Right renal cortex interstitium (tissue), 3 donors: Measurements from ENCODE around the gene RABGGTA. TPM values are rescaled to one million over a fixed set of nuclear protein-coding genes. Genes with fewer than 3 reads are reported as not detected.

Experiments
- DNase-seq, 3 donors: peaks; one replicate each; pipeline ENCODE4 v3.0.0-alpha.2; 2013; ENCODE audit warnings: low read depth in 3 of 3, low spot score in 2 of 3
- polyA plus RNA-seq, 3 donors: library from polyadenylated mRNA; unstranded; fragments of 120-200 nt; gene quantifications; one replicate each; pipeline ENCODE4 v1.2.1, GENCODE V29; 2013; ENCODE audit not compliant: insufficient read length in 3 of 3

The RABGGTA gene
- polyA plus RNA-seq, 3 donors: 18.2 to 19.0 (median 18.5) TPM

- DNase-seq: no peak
These were observed 9.4 kb downstream of the RABGGTA start for GRCh38 chr14:24261969-24262327.

GRCh38 chr14:24261256-24261968 lies 10.0 kb downstream of the RABGGTA start:
- no peak for DNase-seq

GRCh38 chr14:24260780-24261157 lies 10.6 kb downstream of the RABGGTA start:
- DNase-seq: no peak

- DNase-seq: no peak
These were observed 11.2 kb downstream of the RABGGTA start for GRCh38 chr14:24260026-24260779.

- no peak for DNase-seq
These were observed 11.9 kb downstream of the RABGGTA start for GRCh38 chr14:24259282-24260025.

GRCh38 chr14:24258548-24259265 lies 12.7 kb downstream of the RABGGTA start:
- no peak for DNase-seq

GRCh38 chr14:24258119-24258518 lies 13.3 kb downstream of the RABGGTA start:
- DNase-seq: no peak

GRCh38 chr14:24256960-24257359 lies 14.4 kb downstream of the RABGGTA start:
- DNase-seq: no peak

GRCh38 chr14:24255931-24256711 lies 15.3 kb downstream of the RABGGTA start:
- no peak for DNase-seq

- no peak for DNase-seq
These were observed 16.0 kb downstream of the RABGGTA start for GRCh38 chr14:24255438-24255837.

- DNase-seq: no peak
These were observed 16.6 kb downstream of the RABGGTA start for GRCh38 chr14:24254630-24255392.

GRCh38 chr14:24253936-24254335 lies 17.5 kb downstream of the RABGGTA start:
- DNase-seq: no peak

- DNase-seq: no peak
These were observed 18.9 kb downstream of the RABGGTA start for GRCh38 chr14:24252289-24253124.

- DNase-seq: no peak
These were observed 19.5 kb downstream of the RABGGTA start for GRCh38 chr14:24251880-24252288.

GRCh38 chr14:24250354-24250753 lies 21.0 kb downstream of the RABGGTA start:
- no peak for DNase-seq

GRCh38 chr14:24249230-24250021 lies 22.0 kb downstream of the RABGGTA start:
- no peak for DNase-seq

GRCh38 chr14:24247422-24247821 lies 24.0 kb downstream of the RABGGTA start:
- no peak for DNase-seq

- no peak for DNase-seq
These were observed 24.6 kb downstream of the RABGGTA start for GRCh38 chr14:24246765-24247212.
